Pulmonary artery endothelial cell (primary cell): ENCODE results near the gene C1QL3. TPM values are rescaled to one million over a fixed set of nuclear protein-coding genes. Genes with fewer than 3 reads are reported as not detected.

Source experiments
- DNase-seq: peaks from one replicate; pipeline ENCODE4 v3.0.0-alpha.2; 2011; ENCODE audit warnings: low read depth, low spot score
- total RNA-seq: library from RNA; depleted of rRNA; stranded (reverse); fragments of >200 nt; gene quantifications from 2 replicates; pipeline ENCODE4 v1.2.3, GENCODE V29; 2014

The C1QL3 gene
- 0.11 and 0.46 TPM in 2 replicates for total RNA-seq

DNA sequence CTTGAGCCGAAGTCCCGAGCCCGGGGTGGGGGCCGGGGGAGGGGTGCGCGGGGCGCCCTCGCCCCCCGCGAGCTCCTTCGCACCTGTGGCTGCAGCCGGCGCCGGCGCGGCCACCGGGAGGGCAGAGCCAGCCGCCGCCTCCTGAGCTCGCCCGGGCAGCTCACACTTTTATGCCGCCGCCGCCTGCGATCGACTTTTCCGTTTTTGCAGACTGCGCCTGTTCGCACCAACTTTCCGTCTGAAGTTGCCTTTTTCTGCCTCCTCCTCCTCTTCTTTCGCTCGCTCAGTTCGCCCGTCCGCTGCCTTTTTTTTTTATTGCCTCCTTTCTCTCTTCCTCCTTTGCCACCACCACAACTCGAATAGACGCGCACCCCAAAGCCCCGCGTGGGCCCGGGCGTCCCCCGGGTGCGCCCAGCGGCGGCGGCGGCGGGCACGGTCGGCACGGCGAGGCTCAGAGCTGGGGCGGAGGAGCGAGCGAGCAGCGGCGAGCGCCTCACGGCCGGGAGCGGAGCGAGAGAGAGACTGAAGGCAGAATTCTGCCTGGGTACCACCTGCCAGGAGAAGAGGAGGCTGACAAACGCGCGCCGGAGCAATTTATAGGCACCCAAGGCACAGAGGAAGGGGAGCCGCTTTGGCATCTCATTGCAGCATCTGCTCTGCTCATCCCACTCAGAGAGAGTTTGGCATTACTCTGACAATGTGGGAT is at the start of gene C1QL3:
TSS of gene C1QL3 (minus strand) at position 569 of the 706 bp plus-strand sequence. CDS start 814 bp downstream, outside the sequence.
- DNase-seq, result no peak

- DNase-seq, result no peak
Observed at GRCh38 chr10:16570731-16571130, 49.1 kb upstream of the C1QL3 start.

GRCh38 chr10:16566202-16566805 is 44.6 kb upstream of the C1QL3 start:
- no peak for DNase-seq

DNA sequence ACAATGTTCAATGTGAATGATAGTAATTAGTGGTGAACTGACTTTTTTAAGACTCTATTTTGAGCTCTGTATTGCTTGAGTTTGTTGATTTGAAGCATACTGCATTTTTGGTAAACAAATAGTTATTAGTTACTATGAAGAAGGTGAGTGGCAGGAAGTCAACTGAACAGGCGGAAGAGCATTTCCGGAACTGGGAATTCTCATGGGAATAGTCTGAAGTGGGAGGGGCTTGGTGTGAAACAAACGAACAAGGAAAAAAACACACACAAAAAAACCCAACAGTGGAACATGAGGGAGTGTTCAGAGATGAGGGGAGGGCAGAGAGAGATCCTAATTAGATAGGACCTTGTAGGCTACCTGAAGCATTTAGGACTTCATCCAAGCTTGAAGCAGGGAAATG is 43.9 kb upstream of the C1QL3 start:
- DNase-seq, result no peak

DNA sequence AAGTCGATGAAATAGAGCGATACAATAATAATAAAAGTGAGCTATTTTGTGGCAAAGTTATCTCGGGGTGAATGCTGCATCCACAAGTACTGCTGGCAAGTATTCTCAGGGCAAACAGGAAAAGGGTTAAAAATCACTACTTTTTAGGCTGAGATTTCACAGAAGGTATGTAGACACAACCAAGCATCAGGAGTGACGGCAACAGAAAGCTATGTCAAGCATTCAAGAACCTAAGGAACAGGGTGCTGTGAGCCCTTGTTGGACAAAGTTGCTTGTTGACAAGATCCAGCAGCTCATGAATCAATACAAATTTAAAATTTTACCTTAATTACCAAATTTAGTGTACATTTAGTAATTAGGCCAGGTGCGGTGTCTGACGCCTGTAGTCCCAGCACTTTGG is 41.2 kb upstream of the C1QL3 start:
- no peak for DNase-seq

DNA sequence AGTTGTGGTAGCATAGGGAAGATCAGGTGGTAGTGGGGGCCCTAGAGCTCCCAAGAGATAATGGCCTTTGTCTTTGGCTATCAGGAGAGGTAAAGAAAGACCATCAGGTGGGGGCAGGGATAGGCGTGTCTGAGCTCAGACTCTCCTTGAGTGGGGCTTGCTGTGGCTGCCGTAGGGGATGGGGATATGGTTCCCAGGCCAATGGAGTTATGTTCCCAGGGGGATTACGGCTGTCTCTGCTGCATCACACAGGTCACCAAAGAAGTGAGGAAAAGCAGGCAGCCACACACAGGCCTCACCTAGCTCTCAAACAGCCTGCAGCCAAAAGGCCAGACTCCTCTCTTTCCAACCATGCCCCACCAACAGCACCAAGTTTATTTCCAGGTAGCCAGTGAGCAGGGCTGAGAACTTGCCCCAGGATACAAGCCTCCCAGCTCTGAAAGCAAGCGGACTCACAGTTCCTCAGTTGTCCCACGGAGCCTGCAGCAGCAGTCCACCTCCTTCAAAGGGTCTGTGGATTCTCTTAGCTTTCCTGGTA is 37.6 kb upstream of the C1QL3 start:
- no peak for DNase-seq

DNA sequence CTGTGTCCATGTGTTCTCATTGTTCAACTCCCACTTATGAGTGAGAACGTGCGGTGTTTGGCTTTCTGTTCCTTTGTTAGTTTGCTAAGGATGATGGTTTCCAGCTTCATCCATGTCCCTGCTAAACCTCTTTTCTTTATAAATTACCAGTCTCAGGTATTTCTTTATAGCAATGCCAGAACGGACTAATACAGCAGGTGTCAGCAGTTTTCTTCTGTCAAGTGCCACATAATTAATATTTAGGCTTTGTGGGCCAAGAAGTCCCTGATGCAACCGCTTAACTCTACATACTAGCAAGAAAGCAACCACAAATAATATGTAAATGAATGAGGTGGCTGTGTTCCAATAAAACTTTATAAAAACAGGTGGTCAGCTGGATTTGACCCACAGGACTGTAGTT is 26.3 kb upstream of the C1QL3 start:
- DNase-seq, result no peak

DNA sequence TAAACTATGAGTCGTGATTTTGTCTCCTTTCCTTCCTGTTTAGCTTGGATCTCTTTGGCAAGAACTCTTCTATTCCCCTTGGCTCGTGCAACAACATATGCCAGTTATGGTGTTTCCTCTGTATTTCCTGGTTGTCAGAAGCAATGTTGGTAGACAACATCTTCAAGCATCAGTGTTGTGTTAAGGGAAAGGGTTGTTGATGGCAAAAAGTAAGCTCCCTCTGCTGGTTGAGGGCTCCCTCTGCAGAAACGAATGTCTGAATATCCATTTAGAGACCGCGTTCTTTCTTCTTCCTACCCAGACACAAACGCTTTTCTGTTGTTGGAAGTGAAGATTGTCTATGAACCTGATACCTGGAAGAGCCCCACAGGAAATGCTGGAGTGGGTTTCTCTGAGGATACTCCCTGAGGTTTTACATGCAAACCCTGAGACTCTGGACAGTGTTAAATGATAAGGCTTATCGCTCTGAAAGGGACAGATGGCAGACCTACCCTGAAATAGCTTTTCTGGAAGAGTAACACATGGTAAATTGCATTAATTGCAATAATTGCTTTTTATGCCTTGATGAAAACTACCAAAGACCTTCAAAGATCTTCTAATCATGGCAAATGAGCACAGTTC is 23.5 kb upstream of the C1QL3 start:
- peak; percentile 10 for DNase-seq

DNA sequence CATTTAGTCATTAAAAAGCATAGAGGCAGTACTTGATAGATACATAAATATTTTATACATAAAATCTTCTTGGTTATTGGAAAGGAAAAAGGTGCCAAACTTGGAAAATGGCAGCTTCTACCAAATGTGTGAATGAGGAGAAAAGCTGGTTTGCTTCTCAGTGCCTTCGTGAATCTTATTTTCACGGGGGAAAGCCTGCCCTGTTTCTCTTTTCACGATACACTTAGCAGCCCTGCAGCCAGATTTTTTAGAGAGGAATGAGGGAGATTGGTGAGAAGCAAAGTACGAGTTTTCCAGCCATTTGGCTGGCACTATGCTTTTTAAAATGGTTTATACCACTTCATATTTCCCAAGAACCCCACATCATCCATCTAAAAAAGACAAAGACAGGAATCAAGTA is 22.9 kb upstream of the C1QL3 start:
- DNase-seq, result no peak

- no peak for DNase-seq
Observed at GRCh38 chr10:16544099-16544498, 22.4 kb upstream of the C1QL3 start.

DNA sequence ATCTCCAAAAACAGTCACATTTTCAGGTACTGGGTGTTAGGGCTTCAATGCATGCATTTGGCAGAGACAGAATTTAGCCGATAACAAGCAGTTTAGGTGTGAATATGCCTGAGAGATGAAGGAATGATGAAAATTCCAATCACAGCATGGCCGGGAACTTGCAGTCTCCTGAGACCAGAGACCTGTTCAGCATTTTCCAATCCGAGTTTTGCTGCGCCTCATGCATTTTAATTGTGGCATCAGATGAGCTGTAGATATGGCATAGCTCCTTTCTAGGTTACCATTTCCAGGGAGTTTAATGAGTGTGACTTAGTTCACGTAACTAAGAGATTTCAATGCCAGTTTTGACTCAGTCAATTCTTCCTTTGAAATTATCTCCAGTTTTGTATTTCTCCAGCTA is 14.5 kb upstream of the C1QL3 start:
- no peak for DNase-seq

- no peak for DNase-seq
Observed at GRCh38 chr10:16529853-16530252, 8.2 kb upstream of the C1QL3 start.

GRCh38 chr10:16527452-16527851 is 5.8 kb upstream of the C1QL3 start:
- no peak for DNase-seq

GRCh38 chr10:16520900-16521299 is 779 bp downstream of the C1QL3 start:
- no peak for DNase-seq

GRCh38 chr10:16519908-16520861 is 1.5 kb downstream of the C1QL3 start:
- DNase-seq, result no peak

GRCh38 chr10:16519250-16519907 is 2.3 kb downstream of the C1QL3 start:
- DNase-seq, result no peak

DNA sequence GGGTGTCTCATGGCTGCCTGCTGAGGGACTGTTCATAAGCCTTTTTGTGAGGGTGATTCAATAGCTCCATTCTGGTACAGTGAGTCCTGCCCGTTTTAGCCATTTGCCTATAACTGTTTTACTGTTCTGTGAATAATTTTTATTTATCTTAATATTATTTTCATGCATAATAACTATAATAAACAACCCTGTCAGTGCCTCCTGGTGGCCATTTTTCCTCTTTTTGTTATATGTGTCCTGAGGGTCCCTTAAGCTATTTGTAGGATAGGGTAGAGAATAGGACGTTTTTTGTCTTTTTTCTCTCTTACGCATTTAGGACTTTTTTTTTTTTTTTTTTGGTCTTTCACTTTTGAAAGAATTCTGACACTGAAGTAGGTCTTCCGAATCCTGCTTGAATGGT is 2.9 kb downstream of the C1QL3 start:
- DNase-seq, result no peak

- DNase-seq, result no peak
Observed at GRCh38 chr10:16510843-16511242, 10.8 kb downstream of the C1QL3 start.

- DNase-seq, result no peak
Observed at GRCh38 chr10:16509996-16510395, 11.7 kb downstream of the C1QL3 start.

DNA sequence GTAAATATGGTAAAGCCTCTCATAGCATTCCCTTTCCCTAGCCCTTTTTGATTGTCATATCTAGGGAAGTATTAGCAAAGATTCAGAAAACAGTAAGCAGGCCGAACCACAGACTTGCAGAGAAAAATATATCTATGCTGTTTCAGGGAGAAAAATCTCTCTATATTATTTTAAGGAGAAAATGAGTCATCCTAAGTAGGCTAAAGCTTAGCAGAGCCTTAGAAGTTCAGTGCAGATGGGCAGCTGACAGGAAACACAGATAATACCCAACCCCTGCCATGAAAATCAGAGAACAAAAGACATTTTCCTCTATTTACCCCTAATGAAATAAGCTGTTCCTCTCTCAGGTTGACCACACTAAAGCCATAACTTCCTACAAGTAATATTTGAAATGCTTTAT is 16.5 kb downstream of the C1QL3 start:
- no peak for DNase-seq

DNA sequence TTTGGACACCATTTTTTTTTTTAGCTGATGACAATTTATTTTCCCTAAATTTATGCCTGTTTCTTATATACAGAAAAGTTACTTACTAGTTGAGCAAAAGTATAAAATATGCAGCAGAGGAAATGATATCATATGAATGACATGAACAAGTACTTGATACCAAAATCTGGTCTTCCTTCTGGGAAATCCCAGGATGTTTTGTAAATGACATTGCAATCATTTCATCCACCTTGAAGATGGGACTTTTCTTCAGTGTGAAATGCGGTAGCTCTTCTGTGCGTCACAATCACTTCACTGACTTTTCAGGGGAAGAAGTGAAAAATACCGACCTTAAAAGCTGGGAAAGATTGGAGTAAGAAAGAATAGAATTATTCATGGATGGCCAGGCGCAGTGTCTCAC is 23.8 kb downstream of the C1QL3 start:
- DNase-seq, result no peak
